Activated T-helper 2 cell treated with anti-CD3 and anti-CD28 coated beads, Interferon-gamma antibody, Interleukin-2, Interleukin-4, amounts not matched to agents 10 μg/mL and 5 μg/mL and 100 μg/mL, durations not matched to agents 14 hours and 24 hours and 36 hours (primary cell): Measurements from ENCODE around the gene MRPL12. TPM values are rescaled to one million over a fixed set of nuclear protein-coding genes. Genes with fewer than 3 reads are reported as not detected.
"Not testable (repeated sequence)": the region's sequence is repeated elsewhere in the genome, so short reads cannot be mapped to it uniquely, and the experiment has no call there.

Source experiments
- DNase-seq: peaks from one replicate; pipeline ENCODE4 v3.0.0; 2021; ENCODE audit warnings: low spot score
- H3K27ac Mint-ChIP-seq: one replicate; pipeline ENCODE4 v1.8.0; 2021; ENCODE audit warnings: mixed read lengths
- H3K27me3 Mint-ChIP-seq: one replicate; pipeline ENCODE4 v1.8.0; 2021; ENCODE audit warnings: low read depth, mixed read lengths
- H3K36me3 Mint-ChIP-seq: one replicate; pipeline ENCODE4 v1.8.0; 2021; ENCODE audit warnings: low read depth, mixed read lengths
- H3K4me1 Mint-ChIP-seq: one replicate; pipeline ENCODE4 v1.8.0; 2021; ENCODE audit warnings: low read depth, mixed read lengths
- H3K4me3 Mint-ChIP-seq: one replicate; pipeline ENCODE4 v1.8.0; 2021; ENCODE audit warnings: low read depth, mild to moderate bottlenecking, moderate library complexity, mixed read lengths
- H3K9me3 Mint-ChIP-seq: one replicate; pipeline ENCODE4 v1.8.0; 2021; ENCODE audit warnings: mixed read lengths
- intact Hi-C: fragments of 100-400 bp; cut with micrococcal nuclease; formaldehyde crosslinking; loops from one replicate; pipeline ENCODE4 v1.15.1; 2023
- total RNA-seq: library from RNA; stranded (reverse); gene quantifications from 2 replicates; pipeline ENCODE4 v1.2.3, GENCODE V29; 2022

The MRPL12 gene
- total RNA-seq, 1 donor from 2014 or later, result 179 TPM

DNA sequence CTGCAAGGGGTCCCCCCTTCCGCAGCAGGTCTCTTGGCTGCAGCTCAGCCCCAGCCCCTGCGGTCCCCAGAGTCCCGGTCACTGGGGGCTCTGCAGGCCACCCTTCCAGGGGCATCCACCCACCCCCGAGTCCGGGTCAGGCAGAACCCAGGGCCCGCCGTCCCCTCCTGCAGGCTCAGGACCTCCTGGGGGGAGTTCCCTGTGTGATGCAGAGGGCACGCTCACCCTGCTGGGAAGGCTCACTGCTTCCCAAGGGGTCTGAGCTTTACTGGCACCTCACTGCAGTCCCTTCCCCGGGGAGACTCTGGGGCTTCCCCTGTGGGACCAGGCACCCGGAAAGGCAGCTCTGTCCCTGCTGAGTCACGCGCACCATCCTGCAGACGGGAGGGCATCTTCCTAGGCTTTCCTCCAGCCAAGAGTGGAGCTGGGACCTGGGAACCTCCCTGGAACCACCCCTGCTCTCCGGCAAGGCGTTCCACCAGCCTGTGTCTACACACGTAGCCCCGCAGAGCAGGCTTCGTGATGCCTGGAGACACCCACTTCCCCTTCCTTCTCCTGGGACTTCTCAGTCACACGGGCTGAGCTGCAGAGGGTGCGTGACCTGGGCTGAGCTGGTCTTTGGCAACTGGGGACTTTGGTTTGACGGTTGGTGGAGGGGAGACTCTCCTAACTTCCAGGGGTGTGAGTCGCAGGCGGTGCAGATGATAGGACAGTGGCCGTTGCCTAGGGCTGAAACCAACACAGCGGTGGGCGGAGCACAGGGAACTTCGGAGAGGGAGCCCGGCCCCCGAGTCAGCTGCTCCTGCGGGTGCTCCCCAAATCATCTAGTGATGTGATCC lies 32.3 kb downstream of the MRPL12 start:
- H3K36me3 Mint-ChIP-seq, result no peaks in the 10 kb centered on the region
- H3K9me3 Mint-ChIP-seq, result no peaks in the 10 kb centered on the region
- intact Hi-C loops, result no loop called here
- peaks cover 6% of the 10 kb centered on the region for H3K4me1 Mint-ChIP-seq
- no peak for DNase-seq
- H3K27ac Mint-ChIP-seq, result no peak overlapping the region
- H3K4me3 Mint-ChIP-seq, result peak overlapping the region; percentile 34
- H3K27me3 Mint-ChIP-seq, result peaks cover 18% of the 10 kb centered on the region

DNA sequence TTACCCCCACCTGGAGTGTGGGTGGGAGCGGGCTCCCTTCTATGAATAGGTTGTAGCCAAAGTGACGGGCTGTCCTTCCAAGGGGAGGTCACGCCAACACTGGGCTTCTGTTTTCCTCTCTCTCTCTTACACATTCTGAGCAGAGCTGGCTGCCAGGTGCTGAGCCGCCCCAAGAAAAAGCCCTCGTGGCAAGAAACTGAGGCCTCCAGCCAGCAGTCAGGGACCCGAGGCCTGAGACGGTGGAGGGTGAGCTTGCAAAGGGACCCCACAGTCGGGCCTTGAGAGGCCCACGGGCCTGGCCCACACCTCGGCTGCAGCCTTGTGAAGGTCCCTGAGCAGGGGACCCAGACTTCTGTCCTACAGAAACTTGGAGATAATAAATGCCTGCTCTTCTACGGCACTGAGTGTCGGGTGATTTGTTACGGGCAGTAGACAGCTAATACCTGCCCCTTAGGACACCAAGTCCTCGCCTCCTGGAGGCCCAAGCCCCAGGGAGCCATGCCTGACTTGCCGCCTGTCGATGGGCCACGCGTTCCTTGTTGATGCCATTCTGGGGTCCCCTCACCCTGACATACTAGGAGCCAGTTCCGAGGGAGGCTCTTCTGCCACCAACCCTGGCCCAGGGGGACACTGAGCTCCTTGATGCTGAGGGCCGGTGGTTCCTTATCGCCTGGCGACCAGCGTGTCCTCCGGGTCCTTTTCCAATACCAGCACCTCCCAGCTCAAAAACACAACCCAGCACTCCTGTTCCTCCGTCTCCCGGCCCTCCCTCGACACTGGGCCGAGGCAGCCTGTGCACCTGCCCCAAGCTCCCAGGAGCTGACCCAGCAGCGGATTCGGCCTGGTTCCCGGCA lies 35.0 kb downstream of the MRPL12 start:
- H3K4me1 Mint-ChIP-seq, result peaks cover 6% of the 10 kb centered on the region
- intact Hi-C loops, result no loop called here
- no peak overlapping the region for H3K4me3 Mint-ChIP-seq
- no peaks in the 10 kb centered on the region for H3K36me3 Mint-ChIP-seq
- H3K27me3 Mint-ChIP-seq, result peaks cover 13% of the 10 kb centered on the region
- H3K9me3 Mint-ChIP-seq, result no peaks in the 10 kb centered on the region
- no peak for DNase-seq
- no peak overlapping the region for H3K27ac Mint-ChIP-seq

DNA sequence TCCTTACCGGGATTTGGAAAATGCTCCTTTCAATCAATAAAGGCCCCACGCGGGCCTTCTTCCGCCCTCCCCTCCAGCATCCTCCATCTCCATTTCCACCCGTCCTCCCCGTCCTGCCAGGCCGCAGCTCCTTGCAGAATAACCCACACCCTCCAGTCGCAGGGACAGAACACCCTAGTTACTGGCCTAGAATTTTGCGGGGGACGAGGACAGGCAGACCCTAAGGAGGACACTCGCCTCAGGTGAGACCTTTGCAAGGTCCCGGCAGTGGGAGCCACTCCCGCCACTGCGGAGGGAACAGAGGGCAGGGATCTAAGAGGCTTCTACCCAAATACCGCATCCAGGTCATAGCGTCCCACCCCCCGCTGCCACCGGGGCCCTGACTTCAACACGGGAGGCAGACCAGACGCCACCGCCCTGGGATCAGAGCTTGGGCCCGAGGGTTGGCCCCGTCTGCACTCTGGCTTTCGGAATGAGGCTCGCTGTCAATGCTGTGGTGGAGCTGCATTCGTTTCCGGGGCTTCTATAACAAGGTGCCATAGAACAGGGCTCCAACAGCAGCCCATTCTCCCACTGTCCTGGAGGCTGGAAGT lies 35.7 kb downstream of the MRPL12 start:
- H3K4me3 Mint-ChIP-seq, result no peak overlapping the region
- intact Hi-C loops, result no loop called here
- peaks cover 11% of the 10 kb centered on the region for H3K27me3 Mint-ChIP-seq
- no peaks in the 10 kb centered on the region for H3K9me3 Mint-ChIP-seq
- H3K36me3 Mint-ChIP-seq, result no peaks in the 10 kb centered on the region
- H3K27ac Mint-ChIP-seq, result no peak overlapping the region
- DNase-seq, result no peak
- peaks cover 6% of the 10 kb centered on the region for H3K4me1 Mint-ChIP-seq

- H3K4me1 Mint-ChIP-seq, H3K4me3 Mint-ChIP-seq, H3K27ac Mint-ChIP-seq, H3K9me3 Mint-ChIP-seq, DNase-seq, H3K36me3 Mint-ChIP-seq, intact Hi-C loops: not testable (repeated sequence)
- H3K27me3 Mint-ChIP-seq, result peaks cover 11% of the 10 kb centered on the region
These were observed 36.4 kb downstream of the MRPL12 start for GRCh38 chr17:81739593-81739992.

DNA sequence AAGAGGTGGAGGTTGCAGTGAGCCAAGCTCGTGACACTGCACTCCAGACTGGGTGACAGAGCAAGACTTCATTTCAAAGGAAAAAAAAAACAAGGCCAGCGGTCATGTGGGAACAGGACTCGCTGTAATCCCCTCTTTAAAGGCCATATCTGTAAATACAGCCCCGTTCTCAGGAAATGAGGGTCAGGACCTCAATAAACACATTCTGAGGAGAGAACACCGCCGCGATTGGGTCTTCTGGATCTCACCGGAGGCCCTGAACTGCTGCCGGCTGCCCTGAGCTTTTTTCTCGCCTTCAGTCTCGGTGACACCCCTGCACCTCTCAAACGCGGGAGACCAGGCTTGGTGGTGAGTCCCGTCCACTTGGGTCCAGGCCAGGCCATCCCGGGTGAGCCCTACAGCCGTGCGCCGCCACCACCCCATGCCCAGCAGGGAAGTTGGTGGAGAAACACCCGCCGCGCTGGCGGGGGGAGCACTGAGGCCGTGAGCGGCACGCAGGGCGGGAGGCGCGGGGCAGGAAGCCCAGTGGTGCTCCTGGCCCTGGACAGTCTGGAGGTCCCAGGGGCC lies 37.3 kb downstream of the MRPL12 start:
- no peaks in the 10 kb centered on the region for H3K36me3 Mint-ChIP-seq
- no peak overlapping the region for H3K27ac Mint-ChIP-seq
- intact Hi-C loops, result no loop called here
- peaks cover 5% of the 10 kb centered on the region for H3K4me1 Mint-ChIP-seq
- no peaks in the 10 kb centered on the region for H3K9me3 Mint-ChIP-seq
- DNase-seq, result no peak
- H3K4me3 Mint-ChIP-seq, result no peak overlapping the region
- H3K27me3 Mint-ChIP-seq, result peaks cover 11% of the 10 kb centered on the region

GRCh38 chr17:81741049-81741593 lies 38.0 kb downstream of the MRPL12 start:
- Mint-ChIP-seq H3K4me1 (no peaks in the 10 kb centered on the region), H3K27ac (no peak overlapping the region), H3K27me3 (peaks cover 11% of the 10 kb centered on the region), H3K36me3 (no peaks in the 10 kb centered on the region), H3K4me3 (no peak overlapping the region), H3K9me3 (no peaks in the 10 kb centered on the region)
- DNase-seq, result no peak
- intact Hi-C loops, result no loop called here

DNA sequence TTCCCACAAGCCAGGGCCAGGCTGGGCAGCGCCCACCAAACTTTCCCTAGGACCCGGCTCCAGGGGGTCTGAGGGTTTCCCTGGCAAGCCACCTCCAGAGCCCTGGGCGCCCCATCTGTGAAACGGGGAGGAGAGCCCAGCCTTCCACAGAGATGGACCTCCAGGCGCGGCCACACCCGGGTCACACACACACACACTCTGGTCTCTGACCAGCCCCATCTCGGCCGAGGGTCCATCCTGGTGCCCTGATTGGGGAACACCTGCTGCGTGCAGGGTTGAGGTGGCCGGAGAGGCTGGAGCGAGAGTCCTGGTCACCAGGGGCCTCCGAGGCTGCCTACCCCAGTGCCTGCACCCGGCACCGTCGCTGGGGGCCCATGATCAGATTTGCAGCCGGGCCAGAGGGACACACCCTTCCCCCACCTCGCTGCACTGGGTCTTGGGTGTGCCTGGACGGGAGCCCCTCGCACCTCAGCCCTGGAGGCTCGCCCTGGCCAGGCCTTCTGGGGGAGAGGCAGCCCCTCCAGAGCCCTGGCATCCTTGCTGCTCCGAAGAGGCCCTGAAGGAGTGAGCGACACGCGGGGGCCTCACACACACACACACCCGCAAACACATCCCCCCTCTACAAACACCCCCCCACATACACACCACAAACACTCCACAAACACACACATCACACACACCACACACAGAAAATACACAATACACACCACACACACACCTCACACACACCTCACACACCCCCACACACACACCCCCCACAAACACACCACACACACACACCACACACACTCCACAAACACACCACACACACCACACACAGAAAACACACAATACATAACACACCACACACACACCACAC lies 38.7 kb downstream of the MRPL12 start:
- Mint-ChIP-seq H3K9me3 (no peaks in the 10 kb centered on the region), H3K36me3 (no peaks in the 10 kb centered on the region), H3K4me3 (no peak overlapping the region), H3K27me3 (peaks cover 11% of the 10 kb centered on the region), H3K27ac (no peak overlapping the region), H3K4me1 (no peaks in the 10 kb centered on the region)
- intact Hi-C loops, result no loop called here
- DNase-seq, result no peak

Other genes starting within 250 kb of the MRPL12 start
- 4,152 and 4,174 TPM in 2 replicates for gene ACTG1, start 190.6 kb upstream of the MRPL12 start, total RNA-seq
- gene FSCN2, start 175.0 kb upstream of the MRPL12 start, total RNA-seq, result 1.1 TPM in 2 replicates
- gene FAAP100, start 151.0 kb upstream of the MRPL12 start, total RNA-seq, result 61.6 and 64.4 TPM in 2 replicates
- 128 and 138 TPM in 2 replicates for gene NPLOC4, start 66.3 kb upstream of the MRPL12 start, total RNA-seq
- gene TSPAN10, start 66.2 kb upstream of the MRPL12 start, total RNA-seq, result 0.30 and 0.44 TPM in 2 replicates
- 11.1 and 15.4 TPM in 2 replicates for gene PDE6G, start 46.8 kb upstream of the MRPL12 start, total RNA-seq
- gene OXLD1, start 36.8 kb upstream of the MRPL12 start, total RNA-seq, result 51.3 and 52.7 TPM in 2 replicates
- 50.8 and 51.7 TPM in 2 replicates for gene CCDC137, start 36.6 kb upstream of the MRPL12 start, total RNA-seq
- gene ARL16, start 19.6 kb upstream of the MRPL12 start, total RNA-seq, result 33.3 and 35.0 TPM in 2 replicates
- 130 and 134 TPM in 2 replicates for gene HGS, start 19.4 kb upstream of the MRPL12 start, total RNA-seq
- gene SLC25A10, start 8.9 kb downstream of the MRPL12 start, total RNA-seq, result 36.4 and 39.5 TPM in 2 replicates
- not detected in 2 replicates for gene GCGR, start 100.8 kb downstream of the MRPL12 start, total RNA-seq
- gene MCRIP1, start 129.9 kb downstream of the MRPL12 start, total RNA-seq, result 42.5 and 42.9 TPM in 2 replicates
- gene PPP1R27, start 131.7 kb downstream of the MRPL12 start, total RNA-seq, result not detected in 2 replicates
- 545 and 603 TPM in 2 replicates for gene P4HB, start 157.2 kb downstream of the MRPL12 start, total RNA-seq
- gene ARHGDIA, start 168.0 kb downstream of the MRPL12 start, total RNA-seq, result 713 and 715 TPM in 2 replicates
- 237 and 240 TPM in 2 replicates for gene ALYREF, start 188.2 kb downstream of the MRPL12 start, total RNA-seq
- gene ANAPC11, start 188.4 kb downstream of the MRPL12 start, total RNA-seq, result 108 and 119 TPM in 2 replicates
- 0.28 and 0.39 TPM in 2 replicates for gene NPB, start 198.9 kb downstream of the MRPL12 start, total RNA-seq
- 51.5 and 51.7 TPM in 2 replicates for gene PCYT2, start 208.0 kb downstream of the MRPL12 start, total RNA-seq
- 50.2 and 55.7 TPM in 2 replicates for gene SIRT7, start 214.8 kb downstream of the MRPL12 start, total RNA-seq
- 30.3 and 31.8 TPM in 2 replicates for gene MAFG, start 224.4 kb downstream of the MRPL12 start, total RNA-seq
- gene PYCR1, start 233.9 kb downstream of the MRPL12 start, total RNA-seq, result 99.9 and 105 TPM in 2 replicates
- not detected in 2 replicates for gene MYADML2, start 243.9 kb downstream of the MRPL12 start, total RNA-seq